ENCODE results near the gene CENPB.
"Not testable (repeated sequence)": the region's sequence is repeated elsewhere in the genome, so short reads cannot be mapped to it uniquely, and the experiment has no call there.

The CENPB gene

GRCh38 chr20:3811467-3812258, 25.1 kb upstream of the CENPB start:
- DNase-seq (ENCODE audit: low spot score) = peak; percentile 99

DNA sequence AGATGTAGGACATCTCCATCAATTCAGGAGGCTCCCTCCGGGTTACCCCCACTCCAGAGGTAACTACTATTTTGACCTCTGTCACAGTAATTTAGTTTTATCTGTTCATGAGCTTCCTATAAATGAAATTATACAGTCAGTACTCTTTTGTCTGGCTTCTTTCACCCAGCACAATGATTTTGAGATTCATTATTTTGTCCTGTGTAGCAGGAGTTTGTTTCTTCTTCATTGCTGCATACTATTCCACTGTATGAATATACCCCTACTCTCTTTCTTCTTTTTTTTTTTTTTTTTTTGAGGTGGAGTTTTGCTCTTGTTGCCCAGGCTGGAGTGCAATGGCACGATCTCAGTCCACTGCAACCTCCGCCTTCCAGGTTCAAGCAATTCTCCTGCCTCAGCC, 22.0 kb upstream of the CENPB start:
- no peak for DNase-seq (ENCODE audit: low spot score)

DNA sequence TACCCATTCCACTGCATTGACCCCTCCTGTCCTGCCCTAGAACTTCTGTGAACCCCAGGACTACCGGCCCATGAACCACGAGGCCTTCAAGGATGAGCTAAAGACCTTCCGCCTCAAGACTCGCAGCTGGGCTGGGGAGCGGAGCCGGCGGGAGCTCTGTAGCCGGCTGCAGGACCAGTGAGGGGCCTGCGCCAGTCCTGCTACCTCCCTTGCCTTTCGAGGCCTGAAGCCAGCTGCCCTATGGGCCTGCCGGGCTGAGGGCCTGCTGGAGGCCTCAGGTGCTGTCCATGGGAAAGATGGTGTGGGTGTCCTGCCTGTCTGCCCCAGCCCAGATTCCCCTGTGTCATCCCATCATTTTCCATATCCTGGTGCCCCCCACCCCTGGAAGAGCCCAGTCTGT, 18.2 kb upstream of the CENPB start:
- DNase-seq (ENCODE audit: low spot score) = no peak

DNA sequence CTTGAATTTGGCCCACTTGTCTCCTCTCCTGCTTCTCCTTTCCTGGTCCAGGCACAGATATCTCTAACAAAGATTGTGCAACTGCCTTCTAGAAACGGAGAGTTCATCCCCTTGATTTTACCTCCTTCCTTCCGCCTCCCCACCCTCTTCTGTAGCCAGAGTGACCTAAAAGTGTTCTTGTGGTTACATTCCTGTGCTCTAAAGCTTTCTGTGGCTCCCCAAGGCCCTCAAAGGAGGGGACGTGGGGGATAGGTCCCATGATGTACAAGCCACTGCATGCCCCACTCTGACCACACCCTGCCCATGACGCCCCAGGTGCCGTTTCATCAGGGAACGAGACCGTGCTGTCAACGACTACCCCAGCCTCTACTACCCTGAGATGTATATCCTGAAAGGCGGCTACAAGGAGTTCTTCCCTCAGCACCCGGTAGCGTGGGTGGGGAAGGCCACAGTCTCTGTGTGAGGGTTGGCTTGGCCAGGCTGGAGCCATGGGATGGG, 17.8 kb upstream of the CENPB start:
- no peak for DNase-seq (ENCODE audit: low spot score)

DNA sequence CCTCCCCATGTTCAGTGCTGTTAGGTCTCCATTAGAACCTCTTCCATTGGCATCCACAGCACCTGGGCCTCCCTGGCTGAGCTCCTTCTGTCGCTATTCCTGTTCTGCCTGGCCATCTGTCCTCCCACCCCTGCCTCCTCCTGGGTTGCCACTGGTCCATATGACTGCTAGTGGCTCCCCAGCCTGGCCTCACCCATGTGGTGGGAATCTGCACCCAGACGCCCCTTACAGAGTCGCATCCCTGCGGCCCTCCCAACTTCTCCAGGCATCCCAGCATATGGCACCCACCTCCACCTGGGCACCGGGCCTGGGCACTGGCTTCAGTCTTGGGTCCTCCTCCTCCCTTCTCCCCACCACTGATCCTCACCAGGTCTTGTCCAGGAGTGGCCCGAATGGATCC, 17.3 kb upstream of the CENPB start:
- no peak for DNase-seq (ENCODE audit: low spot score)

DNA sequence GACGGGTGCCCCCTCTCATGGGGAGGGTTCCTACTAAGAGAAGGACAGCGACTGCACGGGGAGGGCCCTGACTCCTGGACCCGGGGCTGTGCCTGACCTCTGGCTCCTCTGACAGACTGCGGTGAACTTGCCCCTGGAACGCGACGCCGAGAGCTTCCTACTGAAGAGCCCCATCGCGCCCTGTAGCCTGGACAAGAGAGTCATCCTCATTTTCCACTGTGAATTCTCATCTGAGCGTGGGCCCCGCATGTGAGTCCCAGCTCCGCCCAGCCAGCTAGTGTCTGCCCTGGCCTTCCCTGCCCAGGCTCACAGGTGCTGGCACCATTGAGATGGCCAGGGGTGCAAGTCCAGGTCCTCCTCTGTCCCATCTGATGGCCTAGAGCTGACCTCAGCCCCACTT, 16.7 kb upstream of the CENPB start:
- DNase-seq (ENCODE audit: low spot score) = no peak

DNA sequence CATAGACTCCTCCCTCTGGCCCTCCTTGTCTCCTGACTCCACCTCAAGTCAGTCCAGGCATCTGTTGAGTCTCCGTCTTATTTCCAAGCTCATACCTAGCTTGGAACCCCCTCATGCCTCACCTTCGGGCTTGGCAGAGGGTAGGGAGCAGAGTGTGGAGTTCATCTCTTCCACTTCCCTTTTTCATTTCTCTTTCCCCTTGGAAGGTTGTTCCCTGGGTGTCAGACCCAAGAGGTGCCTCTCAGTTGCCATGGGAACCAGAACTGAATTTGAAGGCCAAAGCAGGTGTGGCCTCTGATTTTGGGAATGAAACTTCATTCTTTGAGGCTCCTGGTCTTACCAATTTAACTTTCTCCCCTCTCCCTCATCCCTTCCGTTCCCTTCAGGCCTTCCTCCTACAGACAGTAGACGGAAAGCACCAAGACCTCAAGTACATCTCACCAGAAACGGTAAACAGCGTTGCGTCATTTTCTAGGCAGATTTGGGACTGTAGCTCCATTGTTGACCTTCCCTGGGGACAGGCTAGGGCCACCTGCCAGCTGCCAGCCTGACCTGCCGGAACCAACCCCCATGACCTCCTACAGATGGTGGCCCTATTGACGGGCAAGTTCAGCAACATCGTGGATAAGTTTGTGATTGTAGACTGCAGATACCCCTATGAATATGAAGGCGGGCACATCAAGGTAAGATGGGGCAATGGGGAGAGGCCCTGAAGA, 16.1 kb upstream of the CENPB start:
- no peak for DNase-seq (ENCODE audit: low spot score)

DNA sequence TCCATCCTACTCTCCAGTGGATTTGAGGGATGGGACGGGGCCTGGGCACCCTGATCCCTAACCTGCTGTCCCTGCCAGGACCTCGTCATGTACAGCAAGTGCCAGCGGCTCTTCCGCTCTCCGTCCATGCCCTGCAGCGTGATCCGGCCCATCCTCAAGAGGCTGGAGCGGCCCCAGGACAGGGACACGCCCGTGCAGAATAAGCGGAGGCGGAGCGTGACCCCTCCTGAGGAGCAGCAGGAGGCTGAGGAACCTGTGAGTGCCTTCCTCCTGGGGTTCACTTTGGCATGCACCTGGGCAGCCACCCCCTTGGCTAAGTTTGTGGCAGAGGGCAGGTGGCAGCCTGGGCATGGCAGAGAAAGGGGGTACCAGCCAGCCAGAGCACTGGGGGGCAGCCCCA, 15.3 kb upstream of the CENPB start:
- no peak for DNase-seq (ENCODE audit: low spot score)

DNA sequence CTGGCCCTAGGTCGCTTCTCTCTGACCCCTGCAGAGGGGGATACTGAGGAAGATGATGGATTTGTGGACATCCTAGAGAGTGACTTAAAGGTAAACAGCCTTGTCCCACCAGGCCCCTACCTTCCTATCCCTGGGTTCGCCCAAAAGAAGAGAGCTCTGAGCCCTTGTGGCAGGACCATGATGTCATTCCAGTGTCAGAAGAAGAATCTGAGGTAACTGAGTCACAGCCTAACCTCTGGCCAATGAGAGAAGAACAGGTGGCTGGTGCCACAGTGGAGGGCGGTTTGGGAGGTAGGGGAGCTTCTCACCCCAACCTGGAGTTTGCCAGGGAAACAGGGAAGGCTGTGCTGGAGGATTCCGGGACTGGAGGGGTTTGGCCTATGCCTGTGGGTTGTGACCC, 14.8 kb upstream of the CENPB start:
- DNase-seq (ENCODE audit: low spot score) = no peak

- DNase-seq (ENCODE audit: low spot score) = no peak
These were observed 14.3 kb upstream of the CENPB start for GRCh38 chr20:3800878-3801260.

- DNase-seq (ENCODE audit: low spot score) = no peak
These were observed 13.8 kb upstream of the CENPB start for GRCh38 chr20:3800256-3800877.

- DNase-seq (ENCODE audit: low spot score) = no peak
These were observed 12.3 kb upstream of the CENPB start for GRCh38 chr20:3798908-3799248.

- no peak for DNase-seq (ENCODE audit: low spot score)
These were observed 11.8 kb upstream of the CENPB start for GRCh38 chr20:3798373-3798768.

DNA sequence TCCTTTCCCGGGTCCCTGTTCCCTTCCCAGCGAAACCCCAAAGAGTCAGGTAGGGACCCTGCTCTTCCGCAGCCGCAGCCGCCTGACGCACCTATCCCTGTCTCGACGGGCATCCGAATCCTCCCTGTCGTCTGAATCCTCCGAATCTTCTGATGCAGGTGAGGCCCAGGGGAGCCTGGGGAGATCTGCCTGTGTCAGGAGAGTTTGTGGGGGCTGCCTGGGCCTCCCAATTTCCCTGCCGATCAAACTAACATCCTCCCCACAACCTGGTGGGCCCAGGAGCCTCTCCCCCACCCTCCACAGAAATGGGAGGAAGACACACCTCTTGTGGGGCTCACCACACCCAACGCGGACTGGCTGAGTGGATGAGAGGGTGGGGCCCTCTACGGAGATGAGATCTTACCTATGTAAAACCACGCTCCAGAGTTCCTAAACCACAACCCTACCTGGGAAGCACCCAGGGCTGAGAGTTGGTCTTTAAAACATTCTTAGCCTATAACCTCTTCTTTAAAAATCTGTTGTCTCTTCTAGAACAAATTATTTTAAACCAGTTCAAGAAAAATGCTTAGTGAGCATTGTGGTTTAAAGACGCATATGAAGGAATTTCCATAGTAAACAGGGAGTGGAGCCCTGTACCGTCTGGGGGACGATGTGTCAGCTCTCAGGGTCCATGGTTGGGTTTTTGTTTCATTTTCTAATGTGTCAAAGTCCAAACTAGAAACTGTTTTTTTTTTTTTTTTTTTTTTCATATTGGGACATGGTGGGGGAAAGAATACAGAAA, 11.2 kb upstream of the CENPB start:
- no peak for DNase-seq (ENCODE audit: low spot score)

- DNase-seq (ENCODE audit: low spot score) = no peak
These were observed 10.6 kb upstream of the CENPB start for GRCh38 chr20:3797226-3797545.

DNA sequence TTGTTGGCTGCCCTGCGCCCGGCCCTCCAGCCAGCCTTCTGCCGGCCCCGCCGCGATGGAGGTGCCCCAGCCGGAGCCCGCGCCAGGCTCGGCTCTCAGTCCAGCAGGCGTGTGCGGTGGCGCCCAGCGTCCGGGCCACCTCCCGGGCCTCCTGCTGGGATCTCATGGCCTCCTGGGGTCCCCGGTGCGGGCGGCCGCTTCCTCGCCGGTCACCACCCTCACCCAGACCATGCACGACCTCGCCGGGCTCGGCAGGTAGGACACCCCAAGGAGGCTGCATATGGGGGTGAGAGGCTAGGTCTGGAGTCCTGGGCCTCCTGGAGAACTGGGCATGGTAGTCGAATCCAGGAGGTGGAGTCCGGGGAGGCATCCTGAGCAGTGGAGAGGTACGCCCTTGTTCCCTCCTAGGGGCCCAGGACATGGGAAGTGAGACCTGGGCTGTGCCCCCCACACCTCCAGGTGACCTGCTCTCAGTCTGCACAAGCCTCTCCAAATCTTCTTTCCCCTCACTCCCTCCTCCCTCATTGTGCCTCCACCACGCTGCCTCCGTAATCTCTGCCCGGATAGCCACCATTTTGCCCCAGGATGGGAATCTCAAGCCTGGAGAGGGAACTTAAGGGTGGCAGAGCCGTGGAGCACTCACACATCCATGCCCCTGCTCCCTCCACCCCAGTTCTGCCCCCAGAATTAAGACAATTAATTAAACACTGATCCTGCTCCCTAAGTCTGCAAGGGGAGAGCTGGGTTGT, 10.1 kb upstream of the CENPB start:
- no peak for DNase-seq (ENCODE audit: low spot score)

- peak; percentile 97 for DNase-seq (ENCODE audit: low spot score)
These were observed 9.2 kb upstream of the CENPB start, which contains the start of gene CDC25B for GRCh38 chr20:3795511-3796468. CDC25B (plus strand) TSS chr20:3796310; CDS start chr20:3796532, 222 bp downstream.

GRCh38 chr20:3794701-3795420, 8.3 kb upstream of the CENPB start:
- no peak for DNase-seq (ENCODE audit: low spot score)

DNA sequence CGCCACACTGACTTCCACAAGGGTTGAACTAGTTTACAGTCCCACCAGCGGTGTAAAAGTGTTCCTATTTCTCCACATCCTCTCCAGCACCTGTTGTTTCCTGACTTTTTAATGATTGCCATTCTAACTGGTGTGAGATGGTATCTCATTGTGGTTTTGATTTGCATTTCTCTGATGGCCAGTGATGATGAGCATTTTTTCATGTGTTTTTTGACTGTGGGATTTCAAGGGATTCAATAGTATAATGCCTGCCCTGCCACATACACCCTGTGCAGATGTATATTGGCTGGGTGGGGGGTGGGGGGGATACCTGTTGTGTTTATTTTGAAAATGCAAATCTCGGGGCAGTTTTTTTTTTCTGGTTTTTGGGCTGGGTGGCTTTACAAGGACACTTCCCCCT, 7.6 kb upstream of the CENPB start:
- DNase-seq (ENCODE audit: low spot score) = not testable (repeated sequence)

- DNase-seq (ENCODE audit: low spot score) = not testable (repeated sequence)
These were observed 2.7 kb upstream of the CENPB start for GRCh38 chr20:3789201-3789600.
